Stimulated activated CD8-positive, alpha-beta memory T cell treated with anti-CD3 and anti-CD28 coated beads, Interleukin-15, amount 100 ng/mL, for 4 hours (primary cell): ENCODE measurements around the gene GRIK5.

ENCODE experiments used
- DNase-seq, 2 donors: peaks; one replicate each; pipeline ENCODE4 v3.0.0-alpha.2; 2020; ENCODE audit warnings: low read depth in 2 of 2

The GRIK5 gene

GRCh38 chr19:42076380-42076944, 6.5 kb upstream of the GRIK5 start:
- DNase-seq, result no peak

DNA sequence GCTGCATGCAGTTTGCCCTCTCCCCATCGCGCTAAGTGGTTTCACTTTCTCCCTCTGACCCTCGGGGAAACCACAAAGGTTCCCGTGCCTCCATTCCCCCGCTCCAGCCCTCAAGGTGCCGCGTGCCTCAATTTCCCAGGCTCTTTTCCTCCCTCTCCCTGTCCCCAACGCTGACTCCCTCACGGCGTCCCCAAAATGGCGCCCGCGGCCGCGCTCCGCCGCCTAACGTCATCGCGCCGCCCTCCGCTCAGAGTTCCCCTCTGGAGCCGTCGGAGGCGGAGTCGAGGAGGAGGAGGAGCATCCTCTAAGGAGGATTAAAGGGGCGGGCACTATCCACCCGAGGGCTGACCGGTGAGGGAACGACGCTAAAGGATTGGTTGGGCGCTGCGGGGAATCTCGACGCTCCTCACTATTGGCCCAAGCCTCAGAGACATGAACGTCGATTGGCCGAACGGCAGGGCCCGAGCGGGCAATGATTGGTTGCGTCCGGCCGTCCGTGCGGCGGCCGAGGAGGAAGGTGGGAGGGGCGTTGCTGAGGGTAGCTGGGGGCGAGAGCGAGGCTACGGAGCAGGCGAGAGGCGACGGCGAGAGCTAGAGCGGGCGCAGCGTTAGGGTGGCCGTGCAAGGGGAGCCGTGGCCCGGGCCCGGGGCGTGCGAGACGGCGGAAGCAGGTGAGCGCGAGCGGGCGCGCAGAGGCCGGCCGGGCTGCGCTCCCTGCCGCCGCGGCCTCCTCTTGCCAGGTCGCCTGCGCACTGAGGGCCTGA, 5.8 kb upstream of the GRIK5 start, which contains the start of gene ZNF574:
Gene ZNF574 (plus strand): TSS at position 551 of the 764 bp plus-strand sequence. CDS start 2,441 bp downstream, outside the sequence.
- DNase-seq, result peak; percentile 92 to 97

GRCh38 chr19:42075364-42075615, 5.3 kb upstream of the GRIK5 start:
- DNase-seq, result no peak

DNA sequence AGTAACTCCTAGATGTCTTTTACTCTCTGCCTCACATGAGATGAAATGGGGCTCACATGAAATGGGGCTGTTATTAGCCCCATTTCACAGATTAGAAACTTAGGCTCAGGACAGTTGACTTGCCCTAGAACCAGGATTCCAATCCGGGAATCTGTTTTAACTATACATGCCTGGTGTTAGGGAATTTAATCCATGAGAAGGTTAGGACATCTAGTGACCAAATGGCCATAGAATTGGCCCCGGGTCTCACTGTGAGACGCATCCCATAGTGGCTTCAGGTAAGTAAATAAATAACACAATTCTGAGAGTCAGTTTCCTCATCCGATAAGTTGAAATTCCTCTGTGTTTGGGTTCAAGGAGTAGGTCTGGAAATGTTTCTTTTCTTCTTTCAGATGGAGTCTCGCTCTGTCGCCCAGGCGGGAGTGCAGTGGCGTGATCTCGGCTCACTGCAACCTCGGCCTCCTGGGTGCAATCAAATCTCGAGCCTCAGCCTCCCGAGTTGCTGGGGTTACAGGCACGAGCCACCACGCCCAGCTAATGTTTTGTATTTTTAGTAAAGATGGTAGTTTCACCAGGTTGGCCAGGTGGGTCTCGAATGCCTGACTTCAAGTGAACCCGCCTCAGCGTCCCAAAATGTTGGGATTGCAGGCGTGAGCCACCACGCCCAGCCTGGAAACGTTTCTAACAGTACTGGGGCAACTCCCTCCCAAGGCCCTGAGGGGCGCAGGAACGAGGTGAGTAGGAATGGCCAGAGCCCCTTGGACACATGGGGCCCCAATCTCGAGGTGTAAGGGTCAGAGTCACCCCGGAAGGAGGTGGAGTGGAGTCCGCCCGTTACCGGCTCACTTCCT, 4.7 kb upstream of the GRIK5 start:
- no peak for DNase-seq

- DNase-seq, result no peak
These were observed 1.2 kb upstream of the GRIK5 start for GRCh38 chr19:42071247-42071646.

DNA sequence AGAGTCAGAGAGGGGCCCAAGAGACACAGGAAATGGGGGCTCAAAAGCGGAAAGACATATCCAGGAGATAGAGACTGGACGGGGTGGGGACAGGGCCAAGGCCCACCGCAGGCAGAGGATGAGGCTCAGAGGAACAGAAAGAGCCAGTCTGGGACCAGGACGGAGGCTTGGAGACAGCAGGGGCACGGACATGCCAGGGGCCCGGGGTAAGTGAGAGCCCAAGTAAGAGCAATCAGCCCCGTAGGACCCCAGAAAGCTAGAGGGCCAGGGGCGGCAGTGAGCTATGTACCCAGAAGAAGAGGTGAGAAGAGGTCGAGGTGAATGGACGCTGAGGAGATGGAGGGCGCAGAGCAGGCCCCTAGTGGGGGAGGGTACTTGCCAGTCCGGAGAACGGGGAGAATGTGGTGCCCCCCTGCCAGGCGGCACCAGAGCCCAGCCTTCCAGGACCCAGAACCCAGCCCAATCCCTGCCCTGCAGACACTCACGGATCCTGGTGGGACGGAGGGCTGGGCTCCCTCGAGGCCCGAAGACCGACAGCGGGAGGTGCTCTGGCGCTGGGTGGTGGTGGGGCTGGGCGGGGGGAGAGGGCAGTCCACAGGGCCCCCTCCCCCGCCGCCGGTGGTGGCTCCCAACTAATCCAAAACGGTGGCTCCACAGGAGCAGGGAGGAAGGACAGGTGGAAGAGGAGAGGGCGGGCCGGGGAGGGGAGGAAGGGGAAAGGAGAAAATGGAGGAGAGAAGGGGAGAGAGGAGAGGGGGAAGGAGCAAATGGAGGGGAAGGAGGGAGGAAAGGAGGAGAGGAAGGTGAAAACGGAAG, 1.0 kb downstream of the GRIK5 start:
- no peak for DNase-seq

- DNase-seq, result no peak
These were observed 1.6 kb downstream of the GRIK5 start for GRCh38 chr19:42068361-42068755.

- no peak for DNase-seq
These were observed 2.6 kb downstream of the GRIK5 start for GRCh38 chr19:42067315-42067888.

- DNase-seq, result no peak
These were observed 3.8 kb downstream of the GRIK5 start for GRCh38 chr19:42066075-42066754.

GRCh38 chr19:42065511-42065910, 4.5 kb downstream of the GRIK5 start:
- no peak for DNase-seq

GRCh38 chr19:42065051-42065450, 5.0 kb downstream of the GRIK5 start:
- no peak for DNase-seq

DNA sequence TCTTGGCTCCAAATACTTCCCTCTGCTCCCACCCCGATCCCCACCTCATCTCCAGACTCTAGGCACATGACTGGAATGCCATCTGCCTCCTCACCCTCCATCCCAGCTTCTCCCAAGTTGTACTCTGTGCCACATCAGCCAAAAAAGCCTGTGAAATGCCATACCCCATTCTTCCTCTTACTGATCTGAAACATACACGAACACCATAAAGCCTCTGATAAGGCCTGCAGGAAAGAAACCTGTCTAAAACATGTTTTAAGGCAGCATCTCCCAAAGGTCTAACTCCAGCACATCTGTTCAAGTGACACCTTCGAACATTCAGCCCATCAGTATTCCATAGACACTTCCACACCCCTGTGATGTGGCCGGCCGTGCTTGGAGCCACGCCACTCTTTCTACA, 5.6 kb downstream of the GRIK5 start:
- no peak for DNase-seq

DNA sequence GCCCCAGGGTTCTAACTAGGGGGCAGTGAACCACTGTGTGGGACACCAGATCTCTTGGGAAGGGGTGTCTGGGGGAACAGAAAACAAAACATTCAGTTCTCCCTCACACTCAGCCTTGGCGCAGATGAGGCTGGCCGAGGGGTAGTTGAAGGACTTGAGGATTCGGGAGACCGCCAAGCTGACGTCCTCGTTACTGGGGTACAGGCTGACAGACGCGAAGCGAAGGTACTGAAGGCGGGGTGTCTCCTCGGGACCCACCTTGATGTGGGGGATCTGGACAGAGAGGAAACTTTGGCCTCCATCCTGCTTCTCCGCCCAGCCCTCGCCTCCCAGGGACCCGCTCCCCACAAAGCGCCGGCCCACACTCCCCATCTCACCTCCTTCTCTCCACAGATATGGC, 7.6 kb downstream of the GRIK5 start:
- DNase-seq, result no peak

DNA sequence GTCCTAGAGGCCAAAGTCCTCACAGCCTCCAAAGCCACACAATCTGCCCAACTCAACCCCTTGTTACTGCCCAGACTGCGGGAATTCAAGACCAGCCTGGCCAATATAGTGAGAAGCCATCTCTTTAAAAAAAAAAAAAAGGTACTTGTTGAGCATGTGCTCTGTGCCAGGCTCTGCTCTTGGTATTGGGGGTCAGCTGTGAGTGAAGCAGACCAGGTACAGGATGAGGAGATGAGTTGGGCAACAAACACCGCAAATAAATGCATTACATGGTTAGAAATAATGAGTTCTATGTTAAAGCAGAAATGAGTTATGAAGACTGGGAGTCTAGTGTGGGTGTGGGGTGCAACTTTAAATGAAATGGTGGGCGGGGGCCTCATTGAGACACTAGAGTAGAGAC, 9.9 kb downstream of the GRIK5 start:
- DNase-seq, result no peak

DNA sequence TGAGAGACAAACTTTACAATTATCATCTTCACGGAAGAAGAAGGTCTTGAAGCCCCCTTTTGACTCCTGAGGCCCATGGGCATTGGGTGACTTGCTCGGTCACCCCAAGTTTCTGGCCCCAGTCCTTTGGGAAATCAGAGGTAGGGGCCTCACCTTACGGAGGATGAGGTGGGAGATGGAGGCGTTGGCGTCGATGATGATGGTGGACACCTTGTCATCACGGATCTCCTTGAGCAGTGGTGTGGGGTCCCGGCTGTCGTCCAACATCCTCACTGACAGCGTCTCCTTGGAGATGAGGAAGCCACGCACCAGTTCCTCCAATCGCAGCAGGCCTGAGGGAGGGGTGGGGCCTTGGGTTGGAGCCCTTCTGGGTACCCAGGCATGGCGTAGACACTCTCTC, 10.8 kb downstream of the GRIK5 start:
- no peak for DNase-seq

GRCh38 chr19:42057846-42058245, 12.2 kb downstream of the GRIK5 start:
- DNase-seq, result no peak

- DNase-seq, result no peak
These were observed 15.8 kb downstream of the GRIK5 start for GRCh38 chr19:42054205-42054604.

- no peak for DNase-seq
These were observed 16.7 kb downstream of the GRIK5 start for GRCh38 chr19:42053037-42053935.

- no peak for DNase-seq
These were observed 17.7 kb downstream of the GRIK5 start for GRCh38 chr19:42052241-42052863.
